Measurements from ENCODE around the gene SMIM27.
A peak's percentile ranks its signal among the peaks of the same experiment; 100 is the strongest.
"Not testable (repeated sequence)": the region's sequence is repeated elsewhere in the genome, so short reads cannot be mapped to it uniquely, and the experiment has no call there.

The SMIM27 gene

DNA sequence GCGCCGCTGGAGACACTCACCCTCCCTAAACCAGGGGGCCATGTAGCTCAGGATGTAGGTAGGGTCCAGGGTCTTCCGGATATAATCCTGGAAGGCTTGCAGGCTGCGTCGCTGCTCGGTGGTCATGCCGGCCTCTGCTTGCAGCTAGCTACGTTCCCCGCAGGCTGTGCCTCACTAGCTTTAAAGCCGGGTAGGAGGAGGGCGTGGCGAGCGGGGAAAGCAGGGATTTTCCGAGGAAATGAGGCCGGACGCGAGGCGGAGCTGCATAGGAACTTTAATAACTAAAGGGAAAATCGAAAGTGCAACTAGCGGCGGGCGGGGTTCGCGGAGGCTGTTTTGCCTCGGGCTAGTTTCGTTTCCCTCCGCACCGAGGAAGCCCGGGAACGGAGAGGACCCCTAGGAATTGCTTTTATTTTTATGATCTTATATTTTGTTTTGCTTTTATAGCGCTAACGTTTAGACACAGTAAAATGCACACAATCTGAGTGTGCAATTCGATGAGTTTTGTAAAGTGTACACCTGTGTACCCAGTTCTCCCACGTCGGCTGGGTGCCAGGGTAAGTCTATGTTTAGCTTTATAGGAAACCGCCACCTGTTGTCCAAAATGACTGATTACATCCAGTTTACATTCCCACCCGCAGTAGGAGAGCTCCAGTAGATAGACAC is 26.0 kb upstream of the SMIM27 start, which contains the start of gene RIGI:
TSS of gene RIGI (minus strand) at position 156 of the 666 bp plus-strand sequence. CDS start at position 126, 30 bp downstream.
- Histone ChIP-seq H3K36me3 (ENCODE audit: control insufficient read depth in 5 of 5, insufficient read depth in 5 of 5, low read length in 5 of 5) (no peaks in the 10 kb centered on the region), H3K4me1 (ENCODE audit: control insufficient read depth in 5 of 5, insufficient read depth in 5 of 5, low read length in 5 of 5) (peaks cover 0 to 35% (median 20%) of the 10 kb centered on the region in 5 donors), H3K9me3 (ENCODE audit: control insufficient read depth in 5 of 5, low read length in 5 of 5) (no peaks in the 10 kb centered on the region), H3K27ac (ENCODE audit: low read depth, low read length) (peak within 1 kb of the TSS; percentile 88), H3K4me3 (ENCODE audit: low read depth in 1 of 5, low read length in 5 of 5) (peak within 1 kb of the TSS; percentile 84 to 97 (median 92)), H3K9ac (ENCODE audit: low read length in 5 of 5) (peak within 1 kb of the TSS; percentile 38 to 90 (median 88)), H3K27me3 (ENCODE audit: control insufficient read depth in 5 of 5, insufficient read depth in 4 of 5, low read length in 5 of 5) (no peaks in the 10 kb centered on the region)

DNA sequence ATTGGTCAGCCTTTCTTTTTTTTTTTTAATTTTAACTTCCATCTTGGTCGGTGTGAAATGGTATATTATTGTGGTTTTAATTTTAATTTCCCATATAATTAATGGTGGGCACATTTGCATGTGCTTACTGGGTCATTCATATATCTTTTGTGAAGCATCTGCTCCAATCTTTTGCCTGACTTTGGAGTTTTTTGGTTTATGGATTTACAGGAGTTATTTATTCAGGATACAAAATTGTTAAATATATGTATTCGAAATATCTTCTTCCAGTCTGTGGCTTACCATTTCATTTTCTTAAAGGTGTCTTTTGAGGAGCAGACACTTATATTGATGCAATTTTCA is 25.4 kb upstream of the SMIM27 start:
- H3K4me1 ChIP-seq (ENCODE audit: control insufficient read depth in 5 of 5, insufficient read depth in 5 of 5, low read length in 5 of 5) = peaks cover 0 to 35% (median 20%) of the 10 kb centered on the region in 5 donors
- peak overlapping the region in 4 of 5 donors; percentile 75 to 90 (median 86) for H3K9ac ChIP-seq (ENCODE audit: low read length in 5 of 5)
- H3K4me3 ChIP-seq (ENCODE audit: low read depth in 1 of 5, low read length in 5 of 5) = peak overlapping the region; percentile 84 to 97 (median 92)
- peak overlapping the region; percentile 88 for H3K27ac ChIP-seq (ENCODE audit: low read depth, low read length)
- no peaks in the 10 kb centered on the region for H3K36me3 ChIP-seq (ENCODE audit: control insufficient read depth in 5 of 5, insufficient read depth in 5 of 5, low read length in 5 of 5)
- H3K27me3 ChIP-seq (ENCODE audit: control insufficient read depth in 5 of 5, insufficient read depth in 4 of 5, low read length in 5 of 5) = no peaks in the 10 kb centered on the region
- no peaks in the 10 kb centered on the region for H3K9me3 ChIP-seq (ENCODE audit: control insufficient read depth in 5 of 5, low read length in 5 of 5)

DNA sequence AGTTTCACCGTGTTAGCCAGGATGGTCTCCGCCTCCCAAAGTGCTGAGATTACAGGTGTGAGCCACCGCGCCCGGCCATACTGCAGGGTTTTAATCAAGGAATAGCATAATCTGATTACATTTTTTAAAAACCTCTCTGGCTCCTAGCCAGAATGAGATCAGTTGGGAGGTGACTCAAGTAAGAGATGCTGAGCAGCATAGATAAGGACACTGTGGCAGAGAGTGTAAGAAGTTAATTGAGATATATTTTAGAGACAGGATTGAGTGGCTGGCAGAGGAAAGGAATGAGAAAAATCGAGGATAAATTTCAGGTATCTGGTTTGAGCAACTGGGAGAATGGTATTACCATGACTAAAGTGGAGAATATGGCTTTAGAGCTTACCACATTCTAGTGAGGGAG is 18.8 kb upstream of the SMIM27 start:
- H3K27ac ChIP-seq (ENCODE audit: low read depth, low read length) = no peak overlapping the region
- no peak overlapping the region for H3K4me3 ChIP-seq (ENCODE audit: low read depth in 1 of 5, low read length in 5 of 5)
- H3K4me1 ChIP-seq (ENCODE audit: control insufficient read depth in 5 of 5, insufficient read depth in 5 of 5, low read length in 5 of 5) = no peaks in the 10 kb centered on the region
- no peak overlapping the region for H3K9ac ChIP-seq (ENCODE audit: low read length in 5 of 5)
- H3K27me3 ChIP-seq (ENCODE audit: control insufficient read depth in 5 of 5, insufficient read depth in 4 of 5, low read length in 5 of 5) = no peaks in the 10 kb centered on the region
- peaks cover 0 to 12% (median 2%) of the 10 kb centered on the region in 5 donors for H3K36me3 ChIP-seq (ENCODE audit: control insufficient read depth in 5 of 5, insufficient read depth in 5 of 5, low read length in 5 of 5)
- no peaks in the 10 kb centered on the region for H3K9me3 ChIP-seq (ENCODE audit: control insufficient read depth in 5 of 5, low read length in 5 of 5)

DNA sequence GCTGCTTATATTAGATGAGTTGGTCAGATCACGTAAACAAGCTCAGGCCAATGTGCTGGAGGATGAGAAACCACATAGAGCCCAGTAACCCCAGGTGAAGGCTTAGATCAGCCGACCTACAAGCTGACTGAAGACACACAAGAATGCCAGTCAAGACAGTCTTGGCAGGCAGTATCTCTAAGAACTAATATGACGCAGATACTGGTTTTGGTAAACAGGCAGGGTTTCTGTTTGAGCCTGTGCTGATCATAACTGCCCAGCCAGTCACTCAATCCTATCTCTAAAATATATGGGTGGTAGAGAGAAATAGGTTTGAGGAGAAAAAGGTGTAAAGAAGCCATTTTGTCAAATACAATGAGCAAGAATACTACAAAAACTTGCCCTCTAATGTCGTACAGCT is 18.3 kb upstream of the SMIM27 start:
- Histone ChIP-seq H3K27ac (ENCODE audit: low read depth, low read length) (no peak overlapping the region), H3K4me3 (ENCODE audit: low read depth in 1 of 5, low read length in 5 of 5) (no peak overlapping the region), H3K9me3 (ENCODE audit: control insufficient read depth in 5 of 5, low read length in 5 of 5) (no peaks in the 10 kb centered on the region), H3K36me3 (ENCODE audit: control insufficient read depth in 5 of 5, insufficient read depth in 5 of 5, low read length in 5 of 5) (peaks cover 0 to 12% (median 2%) of the 10 kb centered on the region in 5 donors), H3K9ac (ENCODE audit: low read length in 5 of 5) (no peak overlapping the region), H3K4me1 (ENCODE audit: control insufficient read depth in 5 of 5, insufficient read depth in 5 of 5, low read length in 5 of 5) (no peaks in the 10 kb centered on the region), H3K27me3 (ENCODE audit: control insufficient read depth in 5 of 5, insufficient read depth in 4 of 5, low read length in 5 of 5) (no peaks in the 10 kb centered on the region)

DNA sequence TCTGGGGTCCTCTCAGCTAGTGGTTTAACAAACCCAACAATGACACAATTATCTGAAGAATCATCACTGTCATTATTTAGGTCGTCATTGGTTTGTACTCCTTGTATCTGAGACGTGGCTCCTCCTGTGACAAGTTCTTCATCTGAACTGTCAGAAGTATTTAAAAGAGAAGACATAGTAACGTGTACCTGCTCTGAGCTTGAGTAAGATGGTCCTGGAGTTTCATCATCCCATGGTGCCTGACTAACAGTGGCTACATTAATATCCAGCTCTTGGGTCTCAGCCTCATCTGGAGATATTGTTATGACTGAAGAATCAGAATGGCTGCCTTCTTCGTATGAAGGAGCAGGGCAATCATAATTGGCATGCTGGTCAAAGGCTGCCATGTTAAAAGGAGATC is 9.1 kb upstream of the SMIM27 start:
- no peaks in the 10 kb centered on the region for H3K27me3 ChIP-seq (ENCODE audit: control insufficient read depth in 5 of 5, insufficient read depth in 4 of 5, low read length in 5 of 5)
- no peaks in the 10 kb centered on the region for H3K9me3 ChIP-seq (ENCODE audit: control insufficient read depth in 5 of 5, low read length in 5 of 5)
- no peak overlapping the region for H3K9ac ChIP-seq (ENCODE audit: low read length in 5 of 5)
- no peaks in the 10 kb centered on the region for H3K4me1 ChIP-seq (ENCODE audit: control insufficient read depth in 5 of 5, insufficient read depth in 5 of 5, low read length in 5 of 5)
- peaks cover 12 to 39% (median 26%) of the 10 kb centered on the region in 5 donors for H3K36me3 ChIP-seq (ENCODE audit: control insufficient read depth in 5 of 5, insufficient read depth in 5 of 5, low read length in 5 of 5)
- no peak overlapping the region for H3K27ac ChIP-seq (ENCODE audit: low read depth, low read length)
- no peak overlapping the region for H3K4me3 ChIP-seq (ENCODE audit: low read depth in 1 of 5, low read length in 5 of 5)

DNA sequence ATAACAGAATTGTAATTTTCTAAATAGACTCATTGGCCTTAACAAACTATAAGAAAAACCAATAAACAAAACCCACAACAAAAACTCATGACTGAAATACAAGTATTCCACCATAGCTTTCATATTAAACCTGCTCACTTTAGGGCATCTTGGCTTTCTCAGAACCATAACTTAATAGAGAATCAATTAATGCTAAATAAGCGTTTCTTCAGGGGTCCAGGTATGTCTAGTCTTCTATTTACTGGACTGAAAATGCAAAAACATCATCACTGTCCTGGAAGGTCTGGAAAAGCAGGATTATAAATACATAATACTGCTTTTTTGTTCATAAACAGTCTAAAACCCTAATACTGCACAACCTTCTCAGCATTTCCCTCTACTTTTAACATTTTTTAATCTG is 6.2 kb upstream of the SMIM27 start:
- H3K36me3 ChIP-seq (ENCODE audit: control insufficient read depth in 5 of 5, insufficient read depth in 5 of 5, low read length in 5 of 5) = peaks cover 12 to 29% (median 24%) of the 10 kb centered on the region in 5 donors
- H3K9ac ChIP-seq (ENCODE audit: low read length in 5 of 5) = no peak overlapping the region
- peaks cover 5 to 14% (median 10%) of the 10 kb centered on the region in 5 donors for H3K4me1 ChIP-seq (ENCODE audit: control insufficient read depth in 5 of 5, insufficient read depth in 5 of 5, low read length in 5 of 5)
- no peak overlapping the region for H3K4me3 ChIP-seq (ENCODE audit: low read depth in 1 of 5, low read length in 5 of 5)
- H3K27ac ChIP-seq (ENCODE audit: low read depth, low read length) = no peak overlapping the region
- no peaks in the 10 kb centered on the region for H3K27me3 ChIP-seq (ENCODE audit: control insufficient read depth in 5 of 5, insufficient read depth in 4 of 5, low read length in 5 of 5)
- no peaks in the 10 kb centered on the region for H3K9me3 ChIP-seq (ENCODE audit: control insufficient read depth in 5 of 5, low read length in 5 of 5)

DNA sequence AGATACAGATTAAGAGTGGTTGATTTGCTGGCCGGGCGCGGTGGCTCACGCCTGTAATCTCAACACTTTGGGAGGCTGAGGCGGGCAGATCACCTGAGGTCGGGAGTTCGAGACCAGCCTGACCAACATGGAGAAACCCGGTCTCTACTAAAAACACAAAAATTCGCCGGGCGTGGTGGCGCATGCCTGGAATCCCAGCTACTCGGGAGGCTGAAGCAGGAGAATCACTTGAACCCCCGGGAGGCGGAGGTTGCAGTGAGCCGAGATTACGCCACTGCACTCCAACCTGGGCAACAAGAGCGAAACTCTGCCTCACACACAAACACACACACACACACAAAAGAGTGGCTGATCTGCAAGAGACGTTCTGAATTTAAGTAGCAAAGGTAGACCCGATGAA is 3.9 kb upstream of the SMIM27 start:
- not testable (repeated sequence) for H3K9me3 ChIP-seq (ENCODE audit: control insufficient read depth in 5 of 5, low read length in 5 of 5); H3K27ac ChIP-seq (ENCODE audit: low read depth, low read length); H3K27me3 ChIP-seq (ENCODE audit: control insufficient read depth in 5 of 5, insufficient read depth in 4 of 5, low read length in 5 of 5); H3K36me3 ChIP-seq (ENCODE audit: control insufficient read depth in 5 of 5, insufficient read depth in 5 of 5, low read length in 5 of 5); H3K4me3 ChIP-seq (ENCODE audit: low read depth in 1 of 5, low read length in 5 of 5); H3K9ac ChIP-seq (ENCODE audit: low read length in 5 of 5)
- peaks cover 5 to 23% (median 16%) of the 10 kb centered on the region in 5 donors for H3K4me1 ChIP-seq (ENCODE audit: control insufficient read depth in 5 of 5, insufficient read depth in 5 of 5, low read length in 5 of 5)

DNA sequence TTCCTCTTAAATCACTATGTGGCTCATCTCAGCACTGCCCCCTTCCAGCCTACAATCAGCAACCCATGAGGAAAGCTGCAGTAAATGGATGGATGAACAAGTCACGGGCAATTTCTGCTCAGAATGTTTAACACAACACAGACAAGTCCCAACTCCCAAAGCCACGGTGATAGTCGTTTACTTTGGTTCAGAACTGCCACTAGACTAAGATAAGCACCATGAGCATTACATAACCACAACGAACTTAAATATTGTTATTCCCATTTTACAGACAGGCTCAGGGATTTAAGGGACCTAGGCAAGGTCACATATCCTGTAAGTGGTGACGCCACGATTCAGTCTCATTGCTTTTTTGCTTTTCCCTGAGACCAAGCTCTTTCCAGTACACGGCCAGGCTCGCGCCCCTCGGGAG is 2.0 kb upstream of the SMIM27 start:
- no peaks in the 10 kb centered on the region for H3K27me3 ChIP-seq (ENCODE audit: control insufficient read depth in 5 of 5, insufficient read depth in 4 of 5, low read length in 5 of 5)
- H3K36me3 ChIP-seq (ENCODE audit: control insufficient read depth in 5 of 5, insufficient read depth in 5 of 5, low read length in 5 of 5) = no peaks in the 10 kb centered on the region
- H3K4me3 ChIP-seq (ENCODE audit: low read depth in 1 of 5, low read length in 5 of 5) = peak overlapping the region; percentile 75 to 91 (median 83)
- peak overlapping the region; percentile 98 for H3K27ac ChIP-seq (ENCODE audit: low read depth, low read length)
- H3K9me3 ChIP-seq (ENCODE audit: control insufficient read depth in 5 of 5, low read length in 5 of 5) = no peaks in the 10 kb centered on the region
- H3K4me1 ChIP-seq (ENCODE audit: control insufficient read depth in 5 of 5, insufficient read depth in 5 of 5, low read length in 5 of 5) = peaks cover 5 to 25% (median 16%) of the 10 kb centered on the region in 5 donors
- H3K9ac ChIP-seq (ENCODE audit: low read length in 5 of 5) = peak overlapping the region; percentile 39 to 97 (median 76)

DNA sequence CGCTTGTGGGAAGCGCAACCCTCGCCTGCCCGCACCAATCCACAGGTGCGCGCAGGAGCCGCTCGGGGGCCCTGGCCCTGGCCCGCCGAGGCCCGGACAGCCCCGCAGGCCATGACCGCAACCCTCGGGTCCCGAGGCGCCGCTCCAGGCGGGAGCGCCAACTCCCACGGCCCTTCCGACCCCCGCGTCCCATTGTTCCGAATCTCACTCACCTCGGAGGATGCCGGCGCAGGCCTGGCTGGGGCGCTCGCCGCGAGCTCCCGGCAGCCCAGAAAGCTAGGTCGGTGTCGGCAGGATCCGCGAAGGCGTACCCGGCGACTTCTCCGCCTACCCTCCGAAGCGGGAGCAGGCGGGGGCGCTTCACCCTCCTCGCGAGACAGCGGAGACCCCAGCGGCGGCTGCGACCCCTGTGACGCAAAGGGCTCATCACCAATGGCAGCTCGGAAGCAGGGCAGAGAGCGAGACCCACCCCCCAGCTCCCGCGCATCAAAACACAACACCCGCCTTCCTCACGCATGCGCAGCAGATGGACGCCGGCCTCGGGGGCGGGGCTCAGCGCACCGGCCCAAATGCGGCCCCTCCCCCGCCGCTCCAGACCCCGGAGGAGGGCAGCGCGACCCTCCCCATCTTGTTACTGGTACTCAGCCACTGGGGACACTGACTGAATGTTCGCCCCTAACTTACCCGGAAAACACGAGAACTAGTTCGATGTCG is 1.4 kb upstream of the SMIM27 start:
- H3K9me3 ChIP-seq (ENCODE audit: control insufficient read depth in 5 of 5, low read length in 5 of 5) = no peaks in the 10 kb centered on the region
- H3K27me3 ChIP-seq (ENCODE audit: control insufficient read depth in 5 of 5, insufficient read depth in 4 of 5, low read length in 5 of 5) = no peaks in the 10 kb centered on the region
- peaks cover 5 to 25% (median 16%) of the 10 kb centered on the region in 5 donors for H3K4me1 ChIP-seq (ENCODE audit: control insufficient read depth in 5 of 5, insufficient read depth in 5 of 5, low read length in 5 of 5)
- peak overlapping the region; percentile 78 to 91 (median 83) for H3K4me3 ChIP-seq (ENCODE audit: low read depth in 1 of 5, low read length in 5 of 5)
- peaks cover 0 to under 1% (median 0%) of the 10 kb centered on the region in 5 donors for H3K36me3 ChIP-seq (ENCODE audit: control insufficient read depth in 5 of 5, insufficient read depth in 5 of 5, low read length in 5 of 5)
- H3K9ac ChIP-seq (ENCODE audit: low read length in 5 of 5) = peak overlapping the region; percentile 76 to 97 (median 87)
- H3K27ac ChIP-seq (ENCODE audit: low read depth, low read length) = peak overlapping the region; percentile 98
